ENCODE results near the gene MTRF1. TPM values are rescaled to one million over a fixed set of nuclear protein-coding genes. Genes with fewer than 3 reads are reported as not detected.

Gene MTRF1
- polyA plus RNA-seq, 3 donors from 2014 or later = 5.4 to 8.3 (median 7.3) TPM

GRCh38 chr13:41268764-41269163, 5.4 kb upstream of the MTRF1 start:
- no peak overlapping the region for H3K4me3 Mint-ChIP-seq
- peaks cover 7 to 13% of the 10 kb centered on the region in 2 donors for H3K4me1 Mint-ChIP-seq
- peaks cover 2 to 7% (median 5%) of the 10 kb centered on the region in 6 donors for H3K9me3 Mint-ChIP-seq
- DNase-seq = no peak
- peaks cover 3 to 5% (median 4%) of the 10 kb centered on the region in 3 donors for H3K36me3 Mint-ChIP-seq
- peaks cover 3 to 4% (median 3%) of the 10 kb centered on the region in 3 donors for H3K27me3 Mint-ChIP-seq (ENCODE audit: low read depth in 3 of 3)
- H3K27ac Mint-ChIP-seq = no peak overlapping the region

- Mint-ChIP-seq H3K27ac (no peak overlapping the region), H3K9me3 (peaks cover 2 to 7% (median 5%) of the 10 kb centered on the region in 6 donors), H3K36me3 (peaks cover 3 to 8% (median 5%) of the 10 kb centered on the region in 3 donors), H3K4me3 (no peak overlapping the region), H3K4me1 (peaks cover 19 to 27% of the 10 kb centered on the region in 2 donors), H3K27me3 (ENCODE audit: low read depth in 3 of 3) (peaks cover 0 to 3% (median 3%) of the 10 kb centered on the region in 3 donors)
- no peak for DNase-seq
Measured at GRCh38 chr13:41267106-41267505, 3.7 kb upstream of the MTRF1 start.

DNA sequence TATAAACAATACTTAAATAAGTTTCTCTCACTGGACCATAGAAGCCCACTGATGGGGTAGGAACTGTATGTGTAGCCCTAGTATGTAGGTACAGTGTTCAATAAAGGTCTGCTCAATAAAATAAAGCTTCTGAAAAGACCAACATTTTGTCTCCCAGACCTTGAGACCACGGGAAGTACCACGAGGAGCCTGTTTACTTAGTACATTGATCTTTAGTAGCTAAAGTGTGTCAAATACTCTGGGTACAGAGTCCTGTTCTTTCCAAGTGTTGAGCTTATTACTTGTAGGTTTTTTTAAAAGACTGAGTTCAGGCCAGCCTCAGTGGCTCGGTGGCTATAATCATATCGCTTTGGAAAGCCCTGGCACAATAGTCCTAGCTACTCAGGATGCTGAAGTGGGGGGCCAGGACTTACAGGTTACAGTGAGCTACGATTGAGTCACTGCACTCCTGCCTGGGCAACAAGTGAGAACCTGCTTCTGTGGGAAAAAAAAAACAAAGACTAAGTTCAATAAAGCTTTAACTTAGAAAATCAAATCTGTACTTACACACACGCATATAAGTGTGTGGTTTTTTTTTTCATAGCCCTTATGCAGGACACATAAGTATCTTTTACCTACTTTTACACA, 3.4 kb downstream of the MTRF1 start:
- no peak for DNase-seq
- no peaks in the 10 kb centered on the region for H3K27me3 Mint-ChIP-seq (ENCODE audit: low read depth in 3 of 3)
- no peak overlapping the region for H3K27ac Mint-ChIP-seq
- no peaks in the 10 kb centered on the region for H3K9me3 Mint-ChIP-seq
- peaks cover 20 to 32% of the 10 kb centered on the region in 2 donors for H3K4me1 Mint-ChIP-seq
- H3K4me3 Mint-ChIP-seq = no peak overlapping the region
- H3K36me3 Mint-ChIP-seq = peaks cover 21 to 30% (median 26%) of the 10 kb centered on the region in 3 donors

DNA sequence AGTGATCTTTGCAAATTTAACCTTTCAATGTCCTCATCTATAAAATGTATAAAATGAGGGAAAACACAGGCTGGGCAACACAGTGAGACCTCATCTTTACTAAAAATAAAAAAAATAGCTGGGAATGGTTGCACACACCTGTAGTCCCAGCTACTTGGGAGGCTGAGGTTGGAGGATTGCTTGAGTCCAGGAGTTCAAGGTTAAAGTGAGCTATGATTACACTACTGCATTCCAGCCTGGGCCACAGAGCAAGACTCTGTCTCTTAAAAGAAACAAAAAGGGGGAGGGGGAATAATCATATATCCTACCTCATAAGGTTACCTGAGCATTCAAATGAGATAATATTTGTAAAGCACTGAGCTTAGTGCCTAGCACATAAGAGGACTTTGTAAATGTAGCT, 5.8 kb downstream of the MTRF1 start:
- H3K27ac Mint-ChIP-seq = no peak overlapping the region
- no peaks in the 10 kb centered on the region for H3K27me3 Mint-ChIP-seq (ENCODE audit: low read depth in 3 of 3)
- H3K9me3 Mint-ChIP-seq = no peaks in the 10 kb centered on the region
- H3K4me3 Mint-ChIP-seq = no peak overlapping the region
- peaks cover 28 to 46% (median 33%) of the 10 kb centered on the region in 3 donors for H3K36me3 Mint-ChIP-seq
- H3K4me1 Mint-ChIP-seq = peaks cover 10 to 18% of the 10 kb centered on the region in 2 donors
- no peak for DNase-seq

DNA sequence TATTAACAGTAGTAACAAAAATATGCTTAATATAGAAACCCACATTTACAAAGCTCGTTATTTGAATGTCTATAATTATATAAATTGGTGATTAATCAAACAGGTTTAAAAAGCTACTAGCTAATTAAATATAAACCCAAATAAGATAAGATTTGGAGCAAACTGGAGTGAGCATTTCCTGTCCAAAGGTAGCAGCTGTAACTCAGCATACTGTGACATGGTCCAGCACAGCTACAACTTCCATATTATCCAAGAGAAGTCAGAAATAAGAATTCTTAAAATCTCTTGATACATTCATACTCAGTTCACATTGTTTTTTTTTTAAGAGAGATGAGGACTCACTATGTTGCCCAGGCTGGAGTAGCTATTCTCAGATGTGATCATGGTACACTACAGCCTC, 8.5 kb downstream of the MTRF1 start:
- H3K4me1 Mint-ChIP-seq = peaks cover 8 to 13% of the 10 kb centered on the region in 2 donors
- no peak overlapping the region for H3K27ac Mint-ChIP-seq
- no peaks in the 10 kb centered on the region for H3K27me3 Mint-ChIP-seq (ENCODE audit: low read depth in 3 of 3)
- no peak overlapping the region for H3K4me3 Mint-ChIP-seq
- no peaks in the 10 kb centered on the region for H3K9me3 Mint-ChIP-seq
- H3K36me3 Mint-ChIP-seq = peaks cover 40 to 60% (median 51%) of the 10 kb centered on the region in 3 donors
- no peak for DNase-seq

DNA sequence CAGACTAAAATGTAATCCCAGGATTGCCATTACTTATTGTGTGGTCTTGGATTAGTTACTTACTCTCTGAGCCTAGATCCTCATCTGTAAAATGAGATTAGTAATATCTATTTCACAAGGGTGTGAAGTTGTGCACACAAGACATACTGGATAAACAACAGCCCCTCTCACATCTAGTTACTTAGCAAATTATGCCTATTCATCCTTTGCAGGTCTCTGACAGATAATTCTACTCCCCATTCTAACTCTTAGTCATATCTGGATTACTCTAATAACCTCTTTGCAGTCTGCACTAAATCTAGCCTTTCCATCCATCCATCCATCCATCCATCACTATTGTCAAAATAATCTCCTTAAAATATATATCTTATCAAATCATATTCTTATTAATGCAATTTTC, 12.4 kb downstream of the MTRF1 start:
- DNase-seq = no peak
- Mint-ChIP-seq H3K27ac (peak overlapping the region in 1 of 6 donors; percentile 40), H3K9me3 (no peaks in the 10 kb centered on the region), H3K4me3 (no peak overlapping the region), H3K27me3 (ENCODE audit: low read depth in 3 of 3) (no peaks in the 10 kb centered on the region), H3K4me1 (peaks cover 0 to 1% of the 10 kb centered on the region in 2 donors), H3K36me3 (peaks cover 30 to 55% (median 33%) of the 10 kb centered on the region in 3 donors)

DNA sequence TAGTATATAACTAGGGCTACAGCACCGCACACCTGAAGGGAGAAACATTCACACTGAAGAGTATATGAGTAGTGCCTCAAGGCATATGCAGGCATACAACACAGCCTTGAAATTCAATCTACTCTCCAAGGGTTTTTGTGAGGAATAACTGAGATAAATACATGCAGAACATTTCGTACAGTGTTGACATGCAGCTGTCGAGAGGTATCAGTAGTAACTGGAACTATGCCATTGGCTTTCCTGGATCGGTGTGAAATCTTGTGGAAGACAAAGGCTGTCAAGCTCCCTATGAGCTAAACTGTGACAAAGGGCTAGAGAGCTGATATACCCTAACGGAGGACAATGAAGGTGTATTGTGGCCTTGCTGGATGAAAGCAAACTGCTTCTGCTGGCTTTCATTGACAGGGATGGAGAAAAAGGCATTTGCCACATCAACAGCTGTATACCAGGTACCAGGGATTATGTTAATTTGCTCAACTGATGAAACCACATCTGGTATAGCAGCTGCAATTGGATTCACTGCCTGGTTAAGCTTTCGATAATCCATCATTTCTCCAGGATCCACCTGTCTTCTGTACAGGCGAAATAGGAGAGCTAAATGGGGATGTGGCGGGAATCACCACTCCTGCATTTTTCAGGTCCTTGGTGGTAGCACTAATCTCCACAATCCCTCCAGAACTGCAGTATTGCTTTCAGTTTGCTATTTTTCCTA, 16.3 kb downstream of the MTRF1 start:
- Mint-ChIP-seq H3K9me3 (no peaks in the 10 kb centered on the region), H3K4me1 (peaks cover 12 to 16% of the 10 kb centered on the region in 2 donors), H3K27me3 (ENCODE audit: low read depth in 3 of 3) (no peaks in the 10 kb centered on the region), H3K36me3 (peaks cover 15 to 28% (median 16%) of the 10 kb centered on the region in 3 donors), H3K27ac (no peak overlapping the region), H3K4me3 (no peak overlapping the region)
- no peak for DNase-seq

GRCh38 chr13:41244556-41244955, 18.8 kb downstream of the MTRF1 start:
- Mint-ChIP-seq H3K36me3 (peaks cover 2 to 13% (median 2%) of the 10 kb centered on the region in 3 donors), H3K27ac (peak overlapping the region in 5 of 6 donors; percentile 34 to 77 (median 65)), H3K9me3 (no peaks in the 10 kb centered on the region), H3K27me3 (ENCODE audit: low read depth in 3 of 3) (no peaks in the 10 kb centered on the region), H3K4me1 (peaks cover 12 to 16% of the 10 kb centered on the region in 2 donors), H3K4me3 (no peak overlapping the region)
- peak in 2 of 3 donors; percentile 3 to 20 for DNase-seq

DNA sequence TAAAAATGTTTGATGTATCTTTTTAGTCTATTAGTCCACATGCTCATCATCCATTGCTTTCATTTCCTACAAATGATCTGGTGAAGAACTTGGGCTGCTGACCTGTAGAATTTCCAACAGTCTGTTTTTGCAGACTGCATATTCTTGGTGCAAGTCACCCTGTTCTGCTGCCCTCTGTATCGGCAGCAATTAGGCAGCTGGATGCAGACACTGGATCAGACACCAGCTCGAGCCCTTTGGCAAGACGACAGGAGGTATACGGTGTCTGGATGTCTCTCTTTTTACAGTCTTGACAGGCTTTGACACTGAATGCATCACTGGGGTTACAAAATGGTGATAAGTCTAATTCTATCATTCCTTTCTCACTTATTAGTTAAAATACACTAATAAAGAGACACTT, 21.8 kb downstream of the MTRF1 start:
- Mint-ChIP-seq H3K36me3 (peaks cover 14 to 17% (median 17%) of the 10 kb centered on the region in 3 donors), H3K27ac (no peak overlapping the region), H3K4me1 (peaks cover 12 to 16% of the 10 kb centered on the region in 2 donors), H3K4me3 (no peak overlapping the region), H3K9me3 (no peaks in the 10 kb centered on the region), H3K27me3 (ENCODE audit: low read depth in 3 of 3) (no peaks in the 10 kb centered on the region)
- no peak for DNase-seq

GRCh38 chr13:41236369-41236768, 27.0 kb downstream of the MTRF1 start:
- no peak for DNase-seq
- peaks cover 28 to 40% (median 33%) of the 10 kb centered on the region in 3 donors for H3K36me3 Mint-ChIP-seq
- no peak overlapping the region for H3K4me3 Mint-ChIP-seq
- H3K27me3 Mint-ChIP-seq (ENCODE audit: low read depth in 3 of 3) = no peaks in the 10 kb centered on the region
- H3K27ac Mint-ChIP-seq = no peak overlapping the region
- no peaks in the 10 kb centered on the region for H3K9me3 Mint-ChIP-seq
- peaks cover 14 to 15% of the 10 kb centered on the region in 2 donors for H3K4me1 Mint-ChIP-seq

DNA sequence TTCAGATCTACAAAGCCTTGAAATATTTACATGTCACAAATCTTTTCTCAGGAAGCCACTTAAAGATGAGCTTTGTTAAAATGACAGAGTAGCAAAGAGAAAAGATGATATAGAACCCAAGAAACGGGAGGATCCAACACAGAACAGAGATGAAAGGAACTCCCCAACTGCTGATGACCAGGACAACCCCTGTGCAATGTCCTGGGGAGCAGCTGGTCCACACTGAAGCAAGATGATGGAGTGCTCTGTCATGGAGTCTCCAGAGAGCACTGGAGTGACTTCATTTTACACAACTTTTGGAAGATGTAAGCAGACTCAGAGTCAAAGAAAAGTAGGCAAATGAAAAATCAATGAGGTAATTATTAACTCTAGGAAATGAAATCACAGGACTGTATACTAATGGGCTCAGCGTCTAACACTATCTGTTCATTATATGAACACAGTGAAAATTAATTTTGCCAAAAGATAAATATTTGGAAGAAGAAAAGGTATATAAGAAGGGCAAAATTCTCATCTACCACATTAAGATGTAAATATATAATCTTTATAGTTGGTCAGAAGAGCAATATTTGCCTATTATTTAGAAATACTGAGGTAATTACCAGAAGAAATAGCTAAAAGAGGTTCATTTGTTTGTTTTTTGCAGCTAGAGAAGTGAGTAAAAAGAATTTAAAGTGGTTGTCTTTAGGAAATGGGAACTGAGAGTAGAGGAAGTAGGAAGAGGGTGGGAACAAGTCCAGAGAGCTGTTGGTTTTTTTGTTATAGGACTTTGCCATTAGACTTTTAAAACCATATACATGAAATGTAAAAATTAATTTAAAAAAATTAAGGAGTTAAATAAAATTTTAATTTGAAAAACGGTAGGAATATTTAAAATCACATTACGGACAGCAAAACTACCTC, 30.5 kb downstream of the MTRF1 start:
- Mint-ChIP-seq H3K4me3 (peak overlapping the region in 1 of 5 donors; percentile 67), H3K36me3 (peaks cover 13 to 39% (median 27%) of the 10 kb centered on the region in 3 donors), H3K27me3 (ENCODE audit: low read depth in 3 of 3) (no peaks in the 10 kb centered on the region), H3K27ac (peak overlapping the region in 4 of 6 donors; percentile 49 to 80 (median 62)), H3K9me3 (no peaks in the 10 kb centered on the region), H3K4me1 (peaks cover 20% of the 10 kb centered on the region in 2 donors)
- no peak for DNase-seq

- H3K4me3 Mint-ChIP-seq = peak overlapping the region in 4 of 5 donors; percentile 49 to 67 (median 55)
Measured at GRCh38 chr13:41231786-41232185, 31.6 kb downstream of the MTRF1 start.

DNA sequence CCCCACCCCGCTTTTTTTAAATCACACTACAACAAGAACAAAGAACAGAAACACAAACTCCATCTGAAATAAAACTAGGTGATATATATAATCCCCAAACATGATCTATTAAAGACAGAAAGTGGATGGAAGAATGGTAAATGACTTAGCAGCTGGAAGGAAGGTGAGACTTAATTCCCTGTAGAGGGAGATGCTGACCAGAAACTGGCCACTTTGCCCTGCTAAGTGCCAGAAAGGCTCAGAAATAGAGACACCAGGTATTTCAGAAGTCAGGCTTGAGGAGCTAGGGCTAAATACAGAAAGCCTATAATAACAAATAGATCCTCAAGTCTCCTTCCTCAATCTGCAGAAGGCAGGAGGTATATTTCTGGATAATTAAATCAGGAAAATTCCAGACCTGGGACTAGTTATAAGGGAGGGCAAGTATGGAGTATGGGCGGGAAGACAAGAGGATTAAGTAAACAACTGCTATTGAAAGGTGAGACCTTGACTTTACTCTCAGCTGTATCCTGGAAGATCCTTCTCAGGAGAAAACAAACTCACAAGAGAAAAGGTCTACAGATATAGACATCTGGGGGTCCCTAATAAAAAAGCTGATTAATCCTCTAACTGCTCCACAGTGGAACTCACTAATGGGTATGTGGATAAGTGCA, 32.2 kb downstream of the MTRF1 start:
- H3K4me3 Mint-ChIP-seq = peak overlapping the region in 3 of 5 donors; percentile 52 to 67 (median 58)
- H3K27me3 Mint-ChIP-seq (ENCODE audit: low read depth in 3 of 3) = no peaks in the 10 kb centered on the region
- no peaks in the 10 kb centered on the region for H3K9me3 Mint-ChIP-seq
- peak overlapping the region; percentile 39 to 80 (median 55) for H3K27ac Mint-ChIP-seq
- peaks cover 9 to 46% (median 23%) of the 10 kb centered on the region in 3 donors for H3K36me3 Mint-ChIP-seq
- peaks cover 20% of the 10 kb centered on the region in 2 donors for H3K4me1 Mint-ChIP-seq
- DNase-seq = no peak

More at GRCh38 chr13:41231786-41232185, 31.6 kb downstream of the MTRF1 start:
- Mint-ChIP-seq H3K36me3 (peaks cover 13 to 42% (median 27%) of the 10 kb centered on the region in 3 donors), H3K27ac (peak overlapping the region; percentile 21 to 80 (median 54)), H3K9me3 (no peaks in the 10 kb centered on the region), H3K4me1 (peaks cover 20% of the 10 kb centered on the region in 2 donors), H3K27me3 (ENCODE audit: low read depth in 3 of 3) (no peaks in the 10 kb centered on the region)
- DNase-seq = peak in 2 of 3 donors; percentile 4 to 33

All from immature natural killer cell (primary cell).